ENCODE measurements around the gene GAMT. TPM values are rescaled to one million over a fixed set of nuclear protein-coding genes. Genes with fewer than 3 reads are reported as not detected.

Gene GAMT
- total RNA-seq, 2 donors from 2014 or later = 38.4 to 49.6 TPM

GRCh38 chr19:1433119-1434039 is 32.0 kb upstream of the GAMT start:
- no peaks in the 10 kb centered on the region for H3K4me1 Mint-ChIP-seq
- H3K9me3 ChIP-seq (ENCODE audit: control insufficient read depth, low read length) = no peaks in the 10 kb centered on the region
- no peak for DNase-seq
- peaks cover 34% of the 10 kb centered on the region for H3K36me3 Mint-ChIP-seq (ENCODE audit: low read depth)
- no peaks in the 10 kb centered on the region for H3K4me1 ChIP-seq (ENCODE audit: control insufficient read depth, insufficient read depth, low read length)
- no peak overlapping the region for H3K9ac ChIP-seq (ENCODE audit: extremely low read depth, low read length, poor library complexity, severe bottlenecking)
- H3K9me3 Mint-ChIP-seq = no peaks in the 10 kb centered on the region
- no peak overlapping the region for H3K27ac ChIP-seq (ENCODE audit: low read depth, low read length)
- H3K27ac Mint-ChIP-seq = no peak overlapping the region
- H3K27me3 ChIP-seq (ENCODE audit: control insufficient read depth, insufficient read depth, low read length, poor library complexity, severe bottlenecking) = no peaks in the 10 kb centered on the region
- no peaks in the 10 kb centered on the region for H3K27me3 Mint-ChIP-seq (ENCODE audit: insufficient read depth)
- TF ChIP-seq, protein P1, sequence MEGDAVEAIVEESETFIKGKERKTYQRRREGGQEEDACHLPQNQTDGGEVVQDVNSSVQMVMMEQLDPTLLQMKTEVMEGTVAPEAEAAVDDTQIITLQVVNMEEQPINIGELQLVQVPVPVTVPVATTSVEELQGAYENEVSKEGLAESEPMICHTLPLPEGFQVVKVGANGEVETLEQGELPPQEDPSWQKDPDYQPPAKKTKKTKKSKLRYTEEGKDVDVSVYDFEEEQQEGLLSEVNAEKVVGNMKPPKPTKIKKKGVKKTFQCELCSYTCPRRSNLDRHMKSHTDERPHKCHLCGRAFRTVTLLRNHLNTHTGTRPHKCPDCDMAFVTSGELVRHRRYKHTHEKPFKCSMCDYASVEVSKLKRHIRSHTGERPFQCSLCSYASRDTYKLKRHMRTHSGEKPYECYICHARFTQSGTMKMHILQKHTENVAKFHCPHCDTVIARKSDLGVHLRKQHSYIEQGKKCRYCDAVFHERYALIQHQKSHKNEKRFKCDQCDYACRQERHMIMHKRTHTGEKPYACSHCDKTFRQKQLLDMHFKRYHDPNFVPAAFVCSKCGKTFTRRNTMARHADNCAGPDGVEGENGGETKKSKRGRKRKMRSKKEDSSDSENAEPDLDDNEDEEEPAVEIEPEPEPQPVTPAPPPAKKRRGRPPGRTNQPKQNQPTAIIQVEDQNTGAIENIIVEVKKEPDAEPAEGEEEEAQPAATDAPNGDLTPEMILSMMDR (conservative IDR thresholded peaks at IDR 0.05) = no peak
- H3K4me3 Mint-ChIP-seq = no peak overlapping the region
- no peak overlapping the region for H3K4me3 ChIP-seq (ENCODE audit: low read length)
- H3K36me3 ChIP-seq (ENCODE audit: control insufficient read depth, insufficient read depth, low read length) = peaks cover 46% of the 10 kb centered on the region
- 96% methylated on average over 34 to 47 of the region's 47 CpGs for WGBS, 2 experiments (ENCODE audit: insufficient coverage in 1 of 2, insufficient read length in 1 of 2)

DNA sequence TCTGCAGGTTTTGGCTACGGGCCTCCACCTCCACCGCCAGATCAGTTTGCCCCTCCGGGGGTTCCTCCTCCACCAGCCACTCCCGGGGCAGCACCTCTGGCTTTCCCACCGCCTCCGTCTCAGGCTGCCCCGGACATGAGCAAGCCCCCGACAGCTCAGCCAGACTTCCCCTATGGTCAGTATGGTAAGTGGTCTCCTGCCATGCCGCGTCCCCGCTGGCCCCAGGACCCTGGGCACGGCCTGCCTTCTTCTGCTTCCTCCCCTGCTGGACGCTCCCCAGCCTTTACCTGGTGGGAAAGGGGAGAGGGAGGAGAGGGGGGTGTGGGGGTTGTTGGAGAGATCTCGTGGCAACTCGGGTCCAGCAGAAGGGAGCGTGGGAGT is 31.2 kb upstream of the GAMT start:
- Histone ChIP-seq H3K4me3 (ENCODE audit: low read length) (no peak overlapping the region), H3K36me3 (ENCODE audit: control insufficient read depth, insufficient read depth, low read length) (peaks cover 55% of the 10 kb centered on the region), H3K9me3 (ENCODE audit: control insufficient read depth, low read length) (no peaks in the 10 kb centered on the region), H3K27ac (ENCODE audit: low read depth, low read length) (no peak overlapping the region), H3K9ac (ENCODE audit: extremely low read depth, low read length, poor library complexity, severe bottlenecking) (no peak overlapping the region), H3K27me3 (ENCODE audit: control insufficient read depth, insufficient read depth, low read length, poor library complexity, severe bottlenecking) (no peaks in the 10 kb centered on the region), H3K4me1 (ENCODE audit: control insufficient read depth, insufficient read depth, low read length) (no peaks in the 10 kb centered on the region)
- no peaks in the 10 kb centered on the region for H3K9me3 Mint-ChIP-seq
- peaks cover 39% of the 10 kb centered on the region for H3K36me3 Mint-ChIP-seq (ENCODE audit: low read depth)
- DNase-seq = no peak
- no peak overlapping the region for H3K27ac Mint-ChIP-seq
- WGBS, 2 experiments (ENCODE audit: insufficient coverage in 1 of 2, insufficient read length in 1 of 2) = 95 to 100% methylated on average over 6 to 16 of the region's 16 CpGs
- H3K4me1 Mint-ChIP-seq = no peaks in the 10 kb centered on the region
- H3K27me3 Mint-ChIP-seq (ENCODE audit: insufficient read depth) = no peaks in the 10 kb centered on the region
- TF ChIP-seq, protein P1 (conservative IDR thresholded peaks at IDR 0.05) = no peak
- H3K4me3 Mint-ChIP-seq = no peak overlapping the region

DNA sequence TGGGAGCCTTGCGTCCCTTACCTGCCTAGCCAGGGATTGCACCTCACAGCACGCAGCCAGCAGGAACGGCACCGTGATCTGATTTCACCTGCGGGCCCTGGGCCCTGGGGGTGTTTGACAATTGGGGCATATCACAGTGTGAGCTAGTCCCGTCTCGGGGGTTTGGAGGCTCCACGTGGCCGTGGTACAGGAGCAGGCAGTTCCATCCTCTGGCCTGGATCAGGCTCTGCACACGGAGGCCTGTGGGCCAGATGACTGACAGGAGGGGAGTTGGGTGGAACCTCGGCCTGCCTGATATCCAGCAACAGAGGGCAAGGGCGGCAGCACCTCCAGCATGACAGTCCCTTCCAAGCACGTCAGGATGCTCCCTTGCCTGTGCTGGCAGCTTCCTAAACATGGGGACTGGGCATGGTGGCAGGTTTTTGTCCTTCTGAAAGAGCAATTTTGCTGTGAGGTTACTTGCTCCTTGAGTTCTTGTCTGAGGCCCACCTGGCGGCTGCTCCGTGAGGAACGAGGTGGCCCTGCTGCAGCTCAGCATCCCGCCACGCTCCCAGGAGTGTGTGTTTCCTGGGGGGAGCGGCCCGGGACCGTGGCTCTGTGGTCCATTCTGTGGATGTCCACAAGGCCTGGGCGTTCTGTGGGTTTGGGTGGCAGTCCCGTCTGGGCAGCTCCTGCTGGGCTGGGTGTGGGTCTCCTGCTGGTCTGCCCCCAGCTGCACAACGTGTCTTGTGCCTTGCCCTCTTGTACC is 30.6 kb upstream of the GAMT start:
- H3K4me3 ChIP-seq (ENCODE audit: low read length) = no peak overlapping the region
- no peak overlapping the region for H3K27ac ChIP-seq (ENCODE audit: low read depth, low read length)
- peaks cover 61% of the 10 kb centered on the region for H3K36me3 ChIP-seq (ENCODE audit: control insufficient read depth, insufficient read depth, low read length)
- H3K27me3 Mint-ChIP-seq (ENCODE audit: insufficient read depth) = no peaks in the 10 kb centered on the region
- no peaks in the 10 kb centered on the region for H3K4me1 Mint-ChIP-seq
- no peaks in the 10 kb centered on the region for H3K27me3 ChIP-seq (ENCODE audit: control insufficient read depth, insufficient read depth, low read length, poor library complexity, severe bottlenecking)
- no peak for DNase-seq
- no peaks in the 10 kb centered on the region for H3K4me1 ChIP-seq (ENCODE audit: control insufficient read depth, insufficient read depth, low read length)
- H3K9me3 ChIP-seq (ENCODE audit: control insufficient read depth, low read length) = no peaks in the 10 kb centered on the region
- peaks cover 39% of the 10 kb centered on the region for H3K36me3 Mint-ChIP-seq (ENCODE audit: low read depth)
- H3K9me3 Mint-ChIP-seq = no peaks in the 10 kb centered on the region
- H3K9ac ChIP-seq (ENCODE audit: extremely low read depth, low read length, poor library complexity, severe bottlenecking) = no peak overlapping the region
- WGBS, 2 experiments (ENCODE audit: insufficient coverage in 1 of 2, insufficient read length in 1 of 2) = 94 to 97% methylated on average over 14 to 24 of the region's 24 CpGs
- no peak overlapping the region for H3K4me3 Mint-ChIP-seq
- H3K27ac Mint-ChIP-seq = peak overlapping the region; percentile 44
- TF ChIP-seq, protein P1 (conservative IDR thresholded peaks at IDR 0.05) = no peak

Data from endodermal cell (in vitro differentiated cells).